Keratinocyte (primary cell): ENCODE results near the gene P3H1.

Experiments
- CTCF ChIP-seq, 3 experiments: IDR thresholded peaks in 1 of 3; conservative IDR thresholded peaks in 1 of 3; optimal IDR thresholded peaks in 1 of 3; 2 replicates in 2 of 3; 3 replicates in 1 of 3; pipeline versions ENCODE3 to v1.5.1; 2011; ENCODE audit warnings: low read length in 3 of 3, mild to moderate bottlenecking in 3 of 3, moderate library complexity in 2 of 3, control low read depth in 1 of 3, inconsistent platforms in 1 of 3; ENCODE audit not compliant: insufficient read depth in 2 of 3; ENCODE audit errors: extremely low read depth in 1 of 3
- EZH2 ChIP-seq: IDR thresholded peaks from one replicate; pipeline ENCODE4 v1.6.1; 2012; ENCODE audit warnings: inconsistent platforms, mild to moderate bottlenecking, low read length, moderate library complexity

- TF ChIP-seq CTCF (optimal IDR thresholded peaks at IDR 0.05 in 1 of 3, IDR thresholded peaks at IDR 0.05 in 1 of 3, conservative IDR thresholded peaks at IDR 0.05 in 1 of 3; ENCODE audit: extremely low read depth in 1 of 3, insufficient read depth in 2 of 3, low read length in 3 of 3) (no peak), EZH2 (no peak)
Observed at GRCh38 chr1:42783092-42783491, 16.3 kb upstream of the P3H1 start.
